PFSK-1 (cell line): ENCODE results near the gene OR8H2.

Source experiments
- FOXP2 ChIP-seq: optimal IDR thresholded peaks from 2 replicates; pipeline ENCODE3; 2011; ENCODE audit warnings: borderline replicate concordance, control low read depth, inconsistent platforms; ENCODE audit not compliant: insufficient read depth; ENCODE audit errors: extremely low read length, extremely low read depth
- POLR2AphosphoS5 ChIP-seq: IDR thresholded peaks from 2 replicates; pipeline ENCODE4 v1.6.1; 2012; ENCODE audit warnings: low read depth, mild to moderate bottlenecking, control low read depth, low read length, moderate library complexity
- REST ChIP-seq, 2 experiments: IDR thresholded peaks; 2 replicates each; pipeline versions ENCODE4 v1.6.1 to v1.8.0; 2011 to 2012; ENCODE audit warnings: low read depth in 2 of 2, low read length in 2 of 2, control low read depth in 1 of 2, inconsistent platforms in 1 of 2, mild to moderate bottlenecking in 1 of 2, moderate library complexity in 1 of 2; ENCODE audit not compliant: insufficient read depth in 1 of 2
- SIN3A ChIP-seq: IDR thresholded peaks from 2 replicates; pipeline ENCODE4 v1.6.1; 2012; ENCODE audit warnings: mild to moderate bottlenecking, low read length, moderate library complexity, borderline replicate concordance; ENCODE audit not compliant: insufficient read depth
- TAF1 ChIP-seq: IDR thresholded peaks from 2 replicates; pipeline ENCODE4 v1.6.1; 2012; ENCODE audit warnings: low read length, control low read depth, borderline replicate concordance; ENCODE audit not compliant: insufficient read depth

GRCh38 chr11:56152333-56152732 lies 48.8 kb downstream of the OR8H2 start:
- TF ChIP-seq REST (IDR thresholded peaks at IDR 0.05; ENCODE audit: insufficient read depth in 1 of 2, low read depth in 2 of 2, low read length in 2 of 2), result no peak
- no peak for TF ChIP-seq SIN3A
- TF ChIP-seq POLR2AphosphoS5, result no peak
- no peak for TF ChIP-seq TAF1
- no peak for TF ChIP-seq FOXP2
